NCI-H345 treated with DMSO at 0.1 percent for 48 hours (cell line): Measurements from ENCODE around the gene RHBDL1.

Source experiments
- DNase-seq: peaks from one replicate; lab custom pipeline; 2025; ENCODE audit not compliant: unreplicated experiment; lab: John Stamatoyannopoulos, UW

Gene RHBDL1

DNA sequence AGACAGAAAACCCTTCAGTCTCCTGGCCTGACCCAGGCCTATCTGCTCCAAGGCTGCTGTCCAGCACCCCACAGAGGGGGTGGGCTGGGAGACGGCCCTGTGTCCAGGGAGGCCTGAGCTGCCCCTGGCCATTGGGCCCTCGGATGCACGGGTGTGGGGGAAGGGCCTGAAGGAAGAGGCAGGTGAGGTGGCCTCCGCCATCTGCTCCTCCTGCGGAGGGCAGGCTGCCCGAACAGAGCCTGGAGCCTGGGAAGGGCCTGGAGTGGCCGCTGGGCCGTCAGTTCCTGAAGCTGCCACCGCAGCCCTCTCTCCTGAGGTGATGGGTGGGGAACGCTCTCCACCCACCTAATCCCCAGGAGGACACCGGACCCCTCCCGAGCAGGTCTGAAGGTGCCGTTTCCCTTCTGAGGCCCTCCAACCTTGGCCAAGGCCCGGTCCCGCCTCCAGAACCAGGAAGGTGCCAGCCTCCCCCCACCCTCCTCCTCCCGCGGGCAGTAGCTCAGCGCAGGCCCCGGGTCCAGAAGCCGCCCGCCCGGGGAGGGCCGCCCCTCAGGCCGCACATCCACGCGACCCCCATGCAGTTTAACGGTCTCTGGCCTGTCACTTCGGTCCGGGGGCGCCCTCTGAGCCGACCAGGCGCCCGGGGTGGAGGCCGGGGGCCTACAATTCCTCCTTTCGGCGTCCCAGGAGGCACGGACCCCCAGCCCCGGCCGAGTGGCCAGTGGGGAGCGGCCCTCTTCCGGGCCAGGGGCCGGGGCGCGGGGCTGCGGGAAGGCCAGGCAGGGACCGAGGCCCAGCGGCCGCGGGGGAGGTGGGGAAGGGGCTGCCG is 29.3 kb downstream of the RHBDL1 start:
- no peak for DNase-seq

DNA sequence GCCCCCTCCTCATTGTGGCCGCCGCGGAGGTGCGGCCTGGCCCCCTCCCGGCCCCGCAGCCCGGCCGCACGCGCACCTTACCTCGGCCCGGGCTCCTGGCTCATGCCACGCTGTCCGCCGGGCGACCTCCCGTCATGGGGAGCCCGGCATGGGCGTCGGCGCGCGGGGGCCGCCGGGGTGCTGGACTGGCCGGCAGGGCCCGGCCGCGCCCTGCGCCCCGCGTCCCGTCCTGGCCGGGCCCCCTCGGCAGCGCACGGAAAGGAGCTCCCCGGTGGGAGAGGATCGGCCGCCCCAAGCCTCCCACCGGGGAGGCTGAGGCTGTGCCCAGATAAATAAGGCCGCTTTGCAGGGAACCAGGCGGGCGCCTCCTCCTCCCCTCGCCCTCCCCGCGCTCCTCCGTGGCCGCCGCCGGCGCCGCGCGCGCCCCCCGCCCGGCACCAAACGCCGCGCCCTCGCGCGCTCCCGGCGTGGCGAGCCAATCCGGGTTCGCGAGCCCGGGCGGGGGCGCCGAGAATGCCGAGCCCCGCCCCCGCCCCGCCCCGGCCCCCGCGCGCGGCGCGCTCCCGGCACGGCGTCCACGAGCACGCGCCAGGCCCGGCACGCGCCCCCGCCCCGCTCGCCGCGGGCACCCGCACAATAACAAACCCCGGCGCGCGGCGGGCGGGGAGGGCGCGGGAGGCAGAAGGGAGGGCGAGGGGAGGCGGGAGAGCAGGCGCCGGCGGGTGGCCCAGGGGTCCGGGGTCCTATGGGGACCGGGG is 30.1 kb downstream of the RHBDL1 start, which contains the start of gene FBXL16:
TSS of gene FBXL16 (minus strand) at position 371 of the 758 bp plus-strand sequence. CDS start 8,396 bp downstream, outside the sequence.
- DNase-seq, result peak; percentile 63

DNA sequence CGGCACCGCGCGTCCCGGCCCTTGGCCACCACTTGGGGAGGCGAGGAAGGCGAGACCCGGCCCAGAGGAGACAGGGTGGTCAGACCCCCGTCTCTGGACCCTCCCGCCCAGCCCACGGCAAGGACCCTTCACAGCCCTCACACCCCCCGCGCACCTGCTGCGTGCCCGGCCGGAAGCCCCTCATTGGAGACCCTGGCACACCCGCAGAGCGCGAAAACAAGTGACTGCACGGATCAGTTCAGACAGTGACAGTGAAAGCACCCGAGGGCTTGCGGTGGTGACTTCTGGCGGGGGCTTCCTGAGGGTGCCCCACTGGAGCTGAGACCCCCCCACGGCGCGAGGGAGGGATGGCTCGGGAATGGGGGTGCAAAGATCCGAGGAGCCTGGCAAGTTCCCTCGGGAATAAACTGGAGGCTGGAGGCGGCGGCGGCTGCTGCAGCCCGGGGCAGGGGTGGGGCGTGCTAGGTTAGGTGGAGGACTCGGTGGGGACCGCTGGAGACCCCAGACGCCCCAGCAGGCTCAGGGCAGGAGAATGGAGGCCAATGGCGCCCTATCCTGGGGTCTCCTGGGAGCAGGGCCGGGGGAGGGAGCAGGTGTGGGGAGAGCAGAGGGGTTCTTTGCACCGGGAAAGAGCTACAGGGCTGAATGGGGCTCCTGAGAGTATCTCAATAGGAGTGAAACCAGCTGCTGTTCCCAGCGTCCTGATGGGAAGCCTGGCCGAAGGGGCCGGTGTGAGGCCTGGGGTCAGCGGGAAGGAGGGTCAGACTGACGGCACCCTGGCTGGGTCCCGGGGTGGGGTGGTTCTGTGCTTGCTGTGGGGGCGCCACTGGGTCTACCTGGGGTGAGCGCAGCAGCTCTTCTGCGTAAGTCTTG is 31.0 kb downstream of the RHBDL1 start:
- DNase-seq, result no peak

DNA sequence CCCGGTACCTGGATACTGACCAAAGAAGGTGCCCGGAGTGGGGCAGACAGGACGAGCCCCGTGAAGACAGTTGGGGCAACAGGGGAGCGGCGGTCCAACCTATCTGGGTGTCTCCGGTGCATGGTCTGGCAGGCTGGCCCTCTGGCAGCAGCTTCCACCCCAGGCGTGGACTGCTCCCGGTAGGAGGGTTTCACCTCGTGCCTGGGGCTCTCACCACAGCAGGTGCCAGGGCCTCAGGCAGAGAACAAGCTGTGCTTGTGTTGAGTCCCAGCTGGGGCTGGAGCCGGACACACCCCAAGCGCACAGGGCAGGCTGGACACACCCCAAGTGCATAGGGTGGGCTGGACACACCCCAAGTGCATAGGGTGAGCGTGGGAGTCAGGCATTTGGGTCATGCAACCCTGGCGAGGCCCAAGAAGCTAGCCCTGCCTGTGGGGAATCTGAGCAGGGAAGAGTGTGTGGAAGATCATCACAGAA is 31.6 kb downstream of the RHBDL1 start:
- peak; percentile 21 for DNase-seq

DNA sequence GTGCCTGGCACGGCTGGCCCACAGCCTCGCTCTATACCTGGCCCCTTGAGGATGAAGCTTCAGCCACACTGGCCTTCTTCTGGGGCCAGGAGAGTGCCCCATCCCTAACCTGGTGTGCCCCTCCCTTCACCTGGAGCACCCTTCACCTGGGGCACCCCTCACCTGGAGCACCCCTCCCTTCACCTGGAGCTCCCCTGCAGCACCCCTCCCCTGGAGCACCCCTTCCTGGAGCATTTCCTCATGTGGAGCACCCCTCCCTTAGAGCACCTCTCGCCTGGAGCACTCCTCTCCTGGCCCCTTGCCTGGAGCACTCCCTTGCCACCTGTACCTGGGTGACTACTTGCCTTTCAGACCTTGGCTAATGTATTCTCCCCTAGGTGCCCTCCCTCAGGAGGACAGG is 32.5 kb downstream of the RHBDL1 start:
- no peak for DNase-seq

DNA sequence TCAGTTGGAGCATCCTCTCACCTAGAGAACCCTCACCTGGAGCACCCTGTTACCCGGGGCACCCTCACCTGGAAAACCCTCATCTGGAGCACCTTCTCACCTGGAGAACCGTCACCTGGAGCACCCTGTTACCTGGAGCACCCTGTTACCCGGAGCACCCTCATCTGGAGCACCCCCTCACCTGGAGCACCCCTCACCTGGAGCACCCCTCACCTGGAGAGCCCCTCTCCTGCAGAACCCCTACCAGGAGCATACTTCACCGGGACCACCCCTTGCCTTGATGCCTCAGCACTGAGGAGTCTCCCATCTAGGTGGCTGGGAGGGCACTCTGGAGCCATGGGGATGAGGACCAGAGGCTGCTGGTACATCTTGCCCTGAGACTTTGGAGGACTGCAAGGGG is 33.5 kb downstream of the RHBDL1 start:
- DNase-seq, result no peak

DNA sequence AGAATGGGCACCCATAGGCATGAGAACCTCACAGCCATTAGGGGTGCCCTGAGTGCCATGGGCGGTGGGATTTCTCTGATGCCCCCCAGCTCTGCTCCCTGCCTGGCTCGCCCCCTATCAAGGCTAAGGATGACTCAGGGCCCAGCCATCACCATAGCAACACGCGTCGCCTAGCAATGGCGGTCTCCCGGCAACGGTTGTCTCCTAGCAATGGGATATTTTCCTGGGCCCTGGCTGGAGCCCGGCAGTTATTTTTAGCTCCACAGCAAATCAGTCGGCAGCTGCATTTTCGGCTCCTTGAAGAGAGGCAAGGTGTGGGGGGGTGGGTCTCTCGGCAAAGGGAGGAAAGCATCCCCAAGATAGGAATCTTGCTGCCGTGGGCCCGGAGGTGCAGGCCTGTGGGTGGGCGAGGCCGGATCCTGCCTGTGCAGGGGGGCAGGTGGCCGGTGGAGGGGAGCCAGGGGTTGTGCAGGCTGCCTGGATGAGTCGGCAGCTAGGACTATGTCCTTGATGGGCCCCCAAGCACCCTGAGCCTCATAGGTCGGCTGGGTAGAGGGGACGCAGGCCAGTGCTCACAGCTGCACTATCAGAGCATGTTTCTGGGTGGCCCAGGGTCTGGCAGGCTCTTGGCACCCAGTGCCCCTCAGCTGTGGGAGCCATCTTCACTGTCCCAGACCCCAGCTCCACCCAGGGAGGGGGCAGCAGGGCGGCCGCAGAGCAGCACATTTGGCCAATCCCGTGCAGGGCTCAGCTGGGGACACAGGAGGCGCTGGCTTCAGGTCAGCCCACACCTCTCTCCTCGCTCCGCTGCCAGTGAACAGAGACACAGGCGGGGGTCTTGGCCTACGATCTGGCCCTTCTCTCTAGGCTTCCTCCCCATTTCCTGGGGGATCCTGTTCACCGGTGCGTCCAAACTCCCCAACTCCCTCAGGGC is 34.4 kb downstream of the RHBDL1 start:
- peak; percentile 76 for DNase-seq

DNA sequence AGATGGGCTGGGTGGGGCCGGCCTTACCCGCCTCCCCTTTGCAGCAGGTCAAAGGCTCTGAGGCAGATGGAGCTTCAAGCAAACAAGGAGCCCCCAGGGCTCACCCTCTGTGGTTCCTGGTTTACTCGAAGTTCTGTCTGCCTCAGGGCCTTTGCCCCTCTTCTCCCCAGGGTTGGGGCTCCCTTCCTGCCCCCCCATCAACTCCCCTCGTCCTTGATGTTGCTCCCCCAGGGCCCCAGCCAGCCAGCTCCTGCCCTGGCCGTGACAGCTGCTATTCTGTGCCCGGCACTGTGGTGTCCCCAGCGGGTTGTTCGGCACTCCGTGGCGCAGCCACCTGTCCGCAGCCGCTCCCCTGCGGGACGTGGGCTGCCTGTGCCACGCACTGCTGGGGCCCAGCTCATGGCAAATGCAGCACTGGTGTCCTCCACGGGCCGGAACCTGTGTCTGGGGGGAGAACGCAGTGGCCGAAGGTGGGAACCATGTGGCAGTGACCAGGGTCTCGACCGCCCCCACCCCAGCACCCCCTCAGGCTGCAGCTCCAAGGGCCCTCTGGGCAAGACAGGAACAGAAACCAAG is 35.1 kb downstream of the RHBDL1 start:
- DNase-seq, result no peak

DNA sequence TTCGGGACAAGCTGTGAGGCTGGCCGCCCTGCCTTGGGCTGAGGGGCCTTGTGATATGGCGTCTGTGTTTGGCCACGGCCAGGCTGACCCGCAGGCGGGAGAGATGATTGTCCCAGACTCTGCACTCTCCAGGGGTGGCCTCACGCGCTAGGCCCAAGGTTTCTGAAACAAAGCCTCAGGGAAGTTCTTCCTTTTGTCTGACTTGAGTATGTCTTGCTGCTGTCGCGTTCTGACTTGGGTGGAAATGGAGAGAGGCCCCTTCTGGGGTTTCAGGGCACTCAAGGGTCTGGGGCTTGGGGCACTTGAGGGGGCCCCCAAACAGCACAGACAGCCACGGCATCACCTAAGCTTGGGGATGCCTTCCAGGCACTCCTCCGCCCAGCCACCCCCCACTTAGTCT is 35.6 kb downstream of the RHBDL1 start:
- DNase-seq, result no peak

DNA sequence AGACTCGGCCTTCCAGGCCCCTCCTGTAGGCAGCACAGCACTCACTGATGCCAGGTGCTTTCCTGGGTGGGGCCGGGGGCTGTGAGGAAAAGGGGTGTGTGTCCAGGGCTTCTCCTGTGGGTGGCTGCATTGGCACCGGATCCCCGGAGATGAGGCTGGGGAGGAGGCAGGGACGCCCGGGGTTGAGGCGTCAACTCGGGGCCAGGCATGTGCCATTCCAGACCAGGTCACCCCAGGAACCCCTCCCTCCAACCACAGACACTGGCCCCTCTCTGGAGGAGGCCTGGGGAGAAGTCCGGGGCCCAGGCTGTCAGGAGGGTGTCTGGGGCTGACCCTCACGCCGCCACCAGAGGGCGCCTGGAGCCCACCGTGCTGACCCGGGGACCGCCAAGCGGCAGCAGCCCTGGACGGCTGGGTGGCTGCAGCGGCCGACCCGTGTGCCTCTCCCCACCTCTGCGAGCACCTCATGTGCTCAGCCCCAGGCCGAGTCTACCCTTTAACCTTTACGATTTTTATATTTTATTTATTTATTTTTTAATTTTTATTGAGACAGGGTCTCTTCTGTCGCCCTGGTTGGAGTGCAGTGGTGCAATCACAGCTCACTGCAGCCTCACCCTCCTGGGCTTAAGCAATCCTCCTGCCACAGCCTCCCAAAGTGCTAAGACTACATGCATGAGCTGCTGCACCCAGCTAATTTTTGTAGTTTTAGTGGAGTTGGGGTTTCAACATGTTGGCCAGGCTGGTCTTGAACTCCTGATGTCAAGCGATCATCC is 36.3 kb downstream of the RHBDL1 start:
- DNase-seq, result peak; percentile 31

DNA sequence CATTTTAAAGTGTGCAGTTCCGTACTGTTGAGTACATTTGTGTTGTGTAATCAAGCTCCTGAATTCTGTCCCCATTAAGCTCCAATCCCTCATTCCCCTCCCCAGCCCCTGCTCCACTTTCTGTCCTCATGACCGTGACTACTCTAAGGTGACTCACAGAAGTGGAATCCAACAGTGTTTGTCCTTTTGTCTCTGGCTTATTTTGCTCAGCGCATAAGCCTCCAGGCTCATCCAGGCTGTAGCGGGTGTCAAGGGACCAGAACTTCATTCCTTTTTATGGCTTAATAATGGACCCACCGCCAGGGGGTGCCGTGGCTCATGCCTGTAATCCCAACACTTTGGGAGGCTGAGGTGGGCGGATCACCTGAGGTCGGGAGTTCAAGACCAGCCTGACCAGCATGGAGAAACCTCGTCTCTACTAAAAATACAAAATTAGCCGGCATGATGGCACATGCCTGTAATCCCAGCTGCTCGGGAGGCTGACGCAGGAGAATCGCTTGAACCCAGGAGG is 37.3 kb downstream of the RHBDL1 start:
- peak; percentile 23 for DNase-seq

DNA sequence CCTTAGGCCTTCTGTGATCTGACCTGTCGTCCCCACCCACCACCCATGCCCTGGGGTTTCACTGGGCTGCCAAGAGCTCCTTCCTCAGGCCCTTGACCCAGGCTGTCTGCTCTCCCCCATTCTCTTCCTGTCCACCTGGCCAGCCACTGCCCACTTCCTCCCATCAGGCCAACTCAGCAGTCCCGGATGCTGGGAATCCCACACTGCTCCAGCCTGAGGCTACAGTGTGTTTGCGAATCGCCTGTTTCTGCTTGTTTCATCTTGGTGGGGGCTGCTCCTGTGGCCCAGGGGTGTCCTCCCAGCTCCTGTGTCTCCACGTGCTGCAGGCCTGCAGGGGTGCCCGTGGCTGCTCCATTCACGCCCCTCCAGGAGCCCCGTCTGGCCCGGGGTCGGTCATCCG is 38.6 kb downstream of the RHBDL1 start:
- DNase-seq, result no peak

DNA sequence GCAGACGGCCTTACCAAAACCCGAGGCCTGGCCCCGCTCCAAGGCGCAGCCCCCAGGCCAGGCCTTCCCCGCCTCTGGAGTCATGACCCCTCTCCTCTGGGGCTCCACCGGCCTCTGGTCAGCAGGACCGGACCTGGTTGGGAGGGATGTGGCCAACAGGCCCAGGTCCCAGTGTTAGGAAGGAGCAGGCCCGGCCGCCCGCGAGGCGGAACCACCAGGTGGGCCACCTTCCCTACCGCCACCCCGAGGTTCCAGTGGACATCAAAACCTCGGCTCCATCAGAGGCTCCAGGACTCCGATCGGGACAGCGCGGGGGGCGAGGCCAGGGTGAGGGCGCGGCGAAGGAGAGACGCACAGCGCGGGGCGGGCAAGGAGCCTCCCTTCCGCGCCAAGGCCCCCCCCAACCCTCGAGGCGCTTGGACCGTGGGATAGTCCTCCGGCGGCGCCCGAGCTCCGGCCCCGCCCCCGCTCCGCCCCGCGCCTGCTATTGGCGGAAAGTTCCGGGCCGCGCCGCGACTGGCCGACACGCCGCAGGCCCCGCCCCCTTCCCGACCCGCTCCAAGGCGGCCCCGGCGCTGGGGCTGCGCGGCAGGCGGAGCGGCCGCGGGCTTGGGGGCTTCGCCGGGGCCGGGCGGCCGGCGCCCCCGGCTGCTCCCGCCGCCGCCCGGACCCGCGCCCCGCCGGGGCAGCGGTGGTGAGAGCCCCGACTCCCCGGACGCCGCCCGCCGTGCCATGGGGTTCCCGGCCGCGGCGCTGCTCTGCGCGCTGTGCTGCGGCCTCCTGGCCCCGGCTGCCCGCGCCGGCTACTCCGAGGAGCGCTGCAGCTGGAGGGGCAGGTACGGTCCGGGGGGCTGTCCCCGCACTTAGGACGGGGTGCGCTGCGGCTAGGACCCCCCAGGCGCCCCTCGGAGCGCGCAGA is 39.3 kb downstream of the RHBDL1 start, which contains the start of gene METRN:
TSS of gene METRN (plus strand) at position 561 of the 919 bp plus-strand sequence. CDS start at position 733, 172 bp downstream.
- peak; percentile 21 for DNase-seq

DNA sequence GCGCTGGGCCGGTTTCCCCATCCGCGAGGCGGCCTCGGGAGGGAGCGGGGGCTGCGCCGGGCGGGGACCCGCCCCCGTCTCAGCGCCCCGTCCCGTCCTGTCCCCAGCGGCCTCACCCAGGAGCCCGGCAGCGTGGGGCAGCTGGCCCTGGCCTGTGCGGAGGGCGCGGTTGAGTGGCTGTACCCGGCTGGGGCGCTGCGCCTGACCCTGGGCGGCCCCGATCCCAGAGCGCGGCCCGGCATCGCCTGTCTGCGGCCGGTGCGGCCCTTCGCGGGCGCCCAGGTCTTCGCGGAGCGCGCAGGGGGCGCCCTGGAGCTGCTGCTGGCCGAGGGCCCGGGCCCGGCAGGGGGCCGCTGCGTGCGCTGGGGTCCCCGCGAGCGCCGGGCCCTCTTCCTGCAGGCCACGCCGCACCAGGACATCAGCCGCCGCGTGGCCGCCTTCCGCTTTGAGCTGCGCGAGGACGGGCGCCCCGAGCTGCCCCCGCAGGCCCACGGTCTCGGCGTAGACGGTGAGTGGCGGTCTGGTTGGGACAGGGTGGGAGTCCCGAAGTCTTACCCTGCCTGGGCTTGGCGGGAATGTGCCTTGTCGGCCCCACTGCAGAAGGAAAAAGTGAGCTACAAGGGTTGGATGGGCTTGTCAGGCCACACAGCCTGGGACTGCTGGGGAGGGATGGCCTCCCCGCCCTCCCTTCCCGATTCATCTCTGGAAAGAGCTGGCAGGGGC is 40.2 kb downstream of the RHBDL1 start:
- no peak for DNase-seq

DNA sequence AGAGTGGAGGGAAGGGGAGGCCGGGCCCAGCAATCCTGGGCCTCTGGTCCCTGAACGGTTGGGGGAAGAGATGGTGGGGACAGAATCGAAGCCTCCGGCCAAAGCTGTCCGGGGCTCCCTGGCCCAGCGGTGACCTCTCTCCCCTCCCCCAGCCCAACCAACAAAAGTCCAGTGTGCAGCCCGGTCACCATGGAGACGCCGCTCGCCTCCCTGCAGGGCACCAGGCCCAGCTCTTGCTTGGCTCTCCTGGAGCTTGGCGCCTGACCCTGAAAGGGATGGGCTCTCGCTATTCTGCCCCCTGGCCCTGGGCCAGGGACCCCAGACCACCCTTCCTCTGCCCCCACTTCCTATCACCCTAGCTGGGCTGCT is 40.7 kb downstream of the RHBDL1 start:
- no peak for DNase-seq

DNA sequence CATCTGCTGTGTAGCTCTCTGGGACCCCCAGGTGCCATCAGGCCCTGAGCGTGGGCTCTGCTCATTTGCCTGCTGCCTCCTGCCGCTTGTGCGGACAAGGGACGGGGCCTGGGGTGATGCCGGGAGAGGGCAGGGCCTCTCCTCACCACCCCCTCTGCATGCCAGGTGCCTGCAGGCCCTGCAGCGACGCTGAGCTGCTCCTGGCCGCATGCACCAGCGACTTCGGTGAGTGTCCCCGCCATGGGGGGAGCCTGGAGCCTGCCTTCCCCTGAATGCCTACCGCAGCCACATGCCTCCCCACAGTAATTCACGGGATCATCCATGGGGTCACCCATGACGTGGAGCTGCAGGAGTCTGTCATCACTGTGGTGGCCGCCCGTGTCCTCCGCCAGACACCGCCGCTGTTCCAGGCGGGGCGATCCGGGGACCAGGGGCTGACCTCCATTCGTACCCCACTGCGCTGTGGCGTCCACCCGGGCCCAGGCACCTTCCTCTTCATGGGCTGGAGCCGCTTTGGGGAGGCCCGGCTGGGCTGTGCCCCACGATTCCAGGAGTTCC is 41.4 kb downstream of the RHBDL1 start:
- no peak for DNase-seq
